Neural cell (in vitro differentiated cells): Measurements from ENCODE around the gene YIF1B. TPM values are rescaled to one million over a fixed set of nuclear protein-coding genes. Genes with fewer than 3 reads are reported as not detected.

ENCODE experiments used
- H2AFZ ChIP-seq: fragments of 200-600, 300-800 bp; sonication (generic), shearing (Covaris generic); 2 replicates; pipeline ENCODE4 v1.6.0; 2014; ENCODE audit warnings: low read depth, mild to moderate bottlenecking, antibody characterized with exemption, low read length, moderate library complexity
- H3F3A ChIP-seq: fragments of 200-600 bp; shearing (Covaris generic); 2 replicates; pipeline ENCODE4 v1.6.1; 2016; ENCODE audit warnings: mild to moderate bottlenecking, moderate library complexity, mixed read lengths, antibody characterized with exemption, low read length; ENCODE audit not compliant: insufficient read depth, poor library complexity, severe bottlenecking
- H3K27ac ChIP-seq: fragments of 200-600, 300-800 bp; sonication (generic), shearing (Covaris generic); 2 replicates; pipeline ENCODE4 v1.5.1; 2014; ENCODE audit warnings: mild to moderate bottlenecking, low read length, moderate library complexity
- H3K27me3 ChIP-seq: fragments of 300-800, 200-600 bp; sonication (generic), shearing (Covaris generic); 2 replicates; pipeline ENCODE4 v1.6.0; 2014; ENCODE audit warnings: mild to moderate bottlenecking, low read depth, low read length, moderate library complexity; ENCODE audit not compliant: insufficient read depth
- H3K36me3 ChIP-seq: fragments of 300-800, 200-600 bp; sonication (generic), shearing (Covaris generic); 2 replicates; pipeline ENCODE4 v1.5.1; 2014; ENCODE audit warnings: mild to moderate bottlenecking, antibody characterized with exemption, low read length, moderate library complexity; ENCODE audit not compliant: insufficient read depth
- H3K4me2 ChIP-seq: fragments of 300-800, 200-600 bp; sonication (generic), shearing (Covaris generic); 2 replicates; pipeline ENCODE4 v1.6.0; 2014; ENCODE audit warnings: mild to moderate bottlenecking, low read length
- H3K4me3 ChIP-seq: fragments of 300-800, 200-600 bp; sonication (generic), shearing (Covaris generic); 2 replicates; pipeline ENCODE4 v1.5.1; 2014; ENCODE audit warnings: mild to moderate bottlenecking, low read length, moderate library complexity
- H3K79me2 ChIP-seq: fragments of 200-600 bp; shearing (Covaris generic); replicated peaks from 2 replicates; pipeline ENCODE4 v1.6.0; 2014; ENCODE audit warnings: mild to moderate bottlenecking, low read length, moderate library complexity; ENCODE audit not compliant: insufficient read depth
- H3K9ac ChIP-seq: fragments of 300-800, 200-600 bp; sonication (generic), shearing (Covaris generic); 2 replicates; pipeline ENCODE4 v1.6.1; 2016; ENCODE audit warnings: mild to moderate bottlenecking, low read length, mixed read lengths
- H3K9me2 ChIP-seq: fragments of 200-600 bp; shearing (Covaris generic); 2 replicates; pipeline ENCODE4 v1.6.1; 2016; ENCODE audit warnings: mild to moderate bottlenecking, low read length, mixed read lengths; ENCODE audit not compliant: insufficient read depth
- H3K9me3 ChIP-seq: fragments of 200-600, 300-800 bp; sonication (generic), shearing (Covaris generic); 2 replicates; pipeline ENCODE4 v1.6.1; 2016; ENCODE audit warnings: mild to moderate bottlenecking, mixed run types, low read length, moderate library complexity, mixed read lengths
- H4K20me1 ChIP-seq: fragments of 200-600 bp; shearing (Covaris generic); 2 replicates; pipeline ENCODE4 v1.6.1; 2016; ENCODE audit warnings: mild to moderate bottlenecking, mixed run types; ENCODE audit not compliant: insufficient read depth
- EP300 ChIP-seq: fragments of 450-650 bp; conservative IDR thresholded peaks from 2 replicates; pipeline ENCODE4 v1.6.1; 2014; ENCODE audit warnings: antibody characterized with exemption, mild to moderate bottlenecking, moderate library complexity; ENCODE audit not compliant: poor library complexity, severe bottlenecking
- EZH2 ChIP-seq: fragments of 200-600, 300-800 bp; shearing (Covaris generic), sonication (generic); IDR thresholded peaks from 2 replicates; pipeline ENCODE4 v1.6.1; 2014; ENCODE audit warnings: antibody characterized with exemption, low read length, borderline replicate concordance, mild to moderate bottlenecking; ENCODE audit not compliant: insufficient read depth, poor library complexity, severe bottlenecking
- MXI1 ChIP-seq: fragments of 450-650 bp; conservative IDR thresholded peaks from 2 replicates; pipeline ENCODE4 v1.6.1; 2014; ENCODE audit warnings: antibody characterized with exemption, mild to moderate bottlenecking; ENCODE audit not compliant: poor library complexity, severe bottlenecking
- POLR2AphosphoS5 ChIP-seq: IDR thresholded peaks from 2 replicates; pipeline ENCODE4 v1.6.1; 2012
- RAD21 ChIP-seq: fragments of 450-650 bp; conservative IDR thresholded peaks from 2 replicates; pipeline ENCODE4 v1.6.1; 2014; ENCODE audit warnings: antibody characterized with exemption, mild to moderate bottlenecking, moderate library complexity
- SMC3 ChIP-seq: fragments of 450-650 bp; conservative IDR thresholded peaks from 2 replicates; pipeline ENCODE4 v1.6.1; 2014; ENCODE audit warnings: antibody characterized with exemption, mild to moderate bottlenecking, moderate library complexity; ENCODE audit not compliant: poor library complexity
- TAF1 ChIP-seq: IDR thresholded peaks from 2 replicates; pipeline ENCODE4 v1.6.1; 2012; ENCODE audit warnings: low read depth
- polyA plus RNA-seq: library from polyadenylated mRNA; depleted of rRNA; stranded (reverse); fragments of >200 nt; gene quantifications from 2 replicates; pipeline ENCODE4 v1.2.3, GENCODE V29; 2014
- TF ChIP-seq, protein P1 (sequence below): IDR thresholded peaks from 2 replicates; pipeline ENCODE4 v1.6.1; 2012; ENCODE audit warnings: borderline replicate concordance
- TF ChIP-seq, protein P2 (sequence below): fragments of 450-650 bp; IDR thresholded peaks from 2 replicates; pipeline ENCODE4 v1.5.1; 2014; ENCODE audit warnings: antibody characterized with exemption, mild to moderate bottlenecking, moderate library complexity; ENCODE audit not compliant: poor library complexity, severe bottlenecking

The YIF1B gene
- polyA plus RNA-seq, 1 donor from 2014 or later, result 84.0 TPM

DNA sequence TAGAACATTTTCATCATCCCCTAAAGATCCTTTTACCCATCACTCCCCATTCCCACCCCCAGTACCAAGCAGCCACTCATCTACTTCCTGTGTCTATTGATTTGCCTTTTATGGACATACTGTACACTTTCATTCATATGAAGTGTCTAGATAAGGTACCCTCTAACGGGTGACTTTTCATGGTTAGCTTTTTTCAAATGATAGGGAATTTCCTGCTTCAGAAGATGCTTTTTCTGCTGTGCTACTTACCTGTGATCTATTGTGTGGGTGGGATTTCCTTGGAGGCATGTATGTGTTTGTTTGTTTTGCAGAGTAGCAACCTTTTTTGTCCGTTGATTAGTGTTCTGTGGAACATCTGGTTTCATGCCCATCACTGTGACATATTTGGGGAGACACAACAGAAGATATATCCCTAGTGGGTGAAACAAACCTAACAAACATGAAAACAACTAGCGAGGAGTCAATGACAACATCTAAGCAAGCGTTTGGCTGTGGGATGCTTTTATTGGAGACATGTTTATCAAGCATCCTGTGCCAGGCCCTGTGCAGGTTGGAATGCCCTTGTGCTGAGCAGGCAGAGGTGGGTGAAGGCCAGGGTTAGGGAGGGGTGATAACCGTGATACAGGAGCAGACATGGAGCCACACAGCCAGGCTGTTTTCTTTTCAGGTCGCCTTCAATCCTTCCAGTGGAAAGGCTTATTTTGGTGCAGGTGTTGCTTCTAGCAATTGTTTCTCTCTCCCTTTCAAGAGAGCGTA, 33.8 kb downstream of the YIF1B start:
- no peaks in the 10 kb centered on the region for H3K79me2 ChIP-seq
- no peaks in the 10 kb centered on the region for H4K20me1 ChIP-seq
- H3K27me3 ChIP-seq, result no peaks in the 10 kb centered on the region
- H3F3A ChIP-seq, result no peaks in the 10 kb centered on the region
- no peaks in the 10 kb centered on the region for H3K9me3 ChIP-seq
- no peak overlapping the region for H3K4me3 ChIP-seq
- TF ChIP-seq EZH2 (no peak), SMC3 (no peak), POLR2AphosphoS5 (no peak), EP300 (no peak), RAD21 (no peak)
- TF ChIP-seq, protein P1, sequence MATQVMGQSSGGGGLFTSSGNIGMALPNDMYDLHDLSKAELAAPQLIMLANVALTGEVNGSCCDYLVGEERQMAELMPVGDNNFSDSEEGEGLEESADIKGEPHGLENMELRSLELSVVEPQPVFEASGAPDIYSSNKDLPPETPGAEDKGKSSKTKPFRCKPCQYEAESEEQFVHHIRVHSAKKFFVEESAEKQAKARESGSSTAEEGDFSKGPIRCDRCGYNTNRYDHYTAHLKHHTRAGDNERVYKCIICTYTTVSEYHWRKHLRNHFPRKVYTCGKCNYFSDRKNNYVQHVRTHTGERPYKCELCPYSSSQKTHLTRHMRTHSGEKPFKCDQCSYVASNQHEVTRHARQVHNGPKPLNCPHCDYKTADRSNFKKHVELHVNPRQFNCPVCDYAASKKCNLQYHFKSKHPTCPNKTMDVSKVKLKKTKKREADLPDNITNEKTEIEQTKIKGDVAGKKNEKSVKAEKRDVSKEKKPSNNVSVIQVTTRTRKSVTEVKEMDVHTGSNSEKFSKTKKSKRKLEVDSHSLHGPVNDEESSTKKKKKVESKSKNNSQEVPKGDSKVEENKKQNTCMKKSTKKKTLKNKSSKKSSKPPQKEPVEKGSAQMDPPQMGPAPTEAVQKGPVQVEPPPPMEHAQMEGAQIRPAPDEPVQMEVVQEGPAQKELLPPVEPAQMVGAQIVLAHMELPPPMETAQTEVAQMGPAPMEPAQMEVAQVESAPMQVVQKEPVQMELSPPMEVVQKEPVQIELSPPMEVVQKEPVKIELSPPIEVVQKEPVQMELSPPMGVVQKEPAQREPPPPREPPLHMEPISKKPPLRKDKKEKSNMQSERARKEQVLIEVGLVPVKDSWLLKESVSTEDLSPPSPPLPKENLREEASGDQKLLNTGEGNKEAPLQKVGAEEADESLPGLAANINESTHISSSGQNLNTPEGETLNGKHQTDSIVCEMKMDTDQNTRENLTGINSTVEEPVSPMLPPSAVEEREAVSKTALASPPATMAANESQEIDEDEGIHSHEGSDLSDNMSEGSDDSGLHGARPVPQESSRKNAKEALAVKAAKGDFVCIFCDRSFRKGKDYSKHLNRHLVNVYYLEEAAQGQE, result no peak
- H2AFZ ChIP-seq, result no peak overlapping the region
- no peak overlapping the region for H3K27ac ChIP-seq
- no peaks in the 10 kb centered on the region for H3K36me3 ChIP-seq
- no peaks in the 10 kb centered on the region for H3K9me2 ChIP-seq
- H3K9ac ChIP-seq, result no peak overlapping the region
- no peak overlapping the region for H3K4me2 ChIP-seq

DNA sequence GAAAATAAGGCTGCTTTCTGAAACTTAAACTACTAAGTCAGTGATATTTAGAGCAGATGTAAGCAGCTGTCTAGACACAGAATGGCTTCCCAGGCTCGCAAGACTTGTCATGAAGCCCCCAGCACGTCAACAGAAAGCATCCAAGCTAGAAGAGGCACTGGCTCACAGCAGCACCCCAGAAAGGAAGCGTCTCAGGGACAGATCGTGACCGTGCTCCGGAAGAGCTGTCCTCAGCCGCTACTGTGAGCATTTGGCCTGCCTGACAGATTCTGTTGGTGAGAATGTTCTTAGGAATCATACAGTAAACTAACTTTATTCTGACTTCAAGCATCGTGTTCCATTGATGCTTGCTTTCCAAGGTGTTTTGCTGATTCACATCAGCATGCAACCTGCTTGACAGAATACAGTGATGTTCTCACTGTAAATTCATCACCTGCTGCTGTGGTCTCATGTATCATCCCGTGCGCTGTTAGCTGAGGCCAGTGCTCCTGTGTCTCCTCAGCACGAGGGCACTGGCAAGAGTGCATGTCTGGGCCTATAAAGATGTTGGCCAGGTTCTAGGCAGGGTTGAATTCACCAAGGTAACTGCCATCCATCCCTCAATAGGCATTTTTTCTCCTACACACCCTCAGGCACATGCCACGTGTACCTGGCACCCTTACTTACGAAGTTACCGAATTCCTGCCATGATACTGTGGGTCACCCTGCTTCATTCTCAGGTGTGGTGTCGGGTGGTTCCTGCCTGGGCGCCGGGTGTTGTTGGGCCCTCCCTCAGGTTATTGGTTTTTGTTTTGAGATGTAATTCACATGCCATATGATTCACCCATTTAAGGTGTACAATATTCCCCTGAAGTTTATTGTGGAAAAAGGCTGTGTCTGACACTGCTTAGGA, 35.5 kb downstream of the YIF1B start:
- Histone ChIP-seq H3K9me3 (no peaks in the 10 kb centered on the region), H3K9ac (no peak overlapping the region), H2AFZ (no peak overlapping the region), H3K4me2 (no peak overlapping the region), H3K9me2 (no peaks in the 10 kb centered on the region), H3K79me2 (no peaks in the 10 kb centered on the region), H3F3A (no peaks in the 10 kb centered on the region), H4K20me1 (no peaks in the 10 kb centered on the region), H3K27me3 (no peaks in the 10 kb centered on the region), H3K27ac (no peak overlapping the region), H3K36me3 (no peaks in the 10 kb centered on the region), H3K4me3 (no peak overlapping the region)
- TF ChIP-seq, protein P1, result no peak
- TF ChIP-seq POLR2AphosphoS5 (no peak), EZH2 (no peak), RAD21 (no peak), MXI1 (no peak), SMC3 (no peak), TAF1 (no peak), EP300 (no peak)
- TF ChIP-seq, protein P2, sequence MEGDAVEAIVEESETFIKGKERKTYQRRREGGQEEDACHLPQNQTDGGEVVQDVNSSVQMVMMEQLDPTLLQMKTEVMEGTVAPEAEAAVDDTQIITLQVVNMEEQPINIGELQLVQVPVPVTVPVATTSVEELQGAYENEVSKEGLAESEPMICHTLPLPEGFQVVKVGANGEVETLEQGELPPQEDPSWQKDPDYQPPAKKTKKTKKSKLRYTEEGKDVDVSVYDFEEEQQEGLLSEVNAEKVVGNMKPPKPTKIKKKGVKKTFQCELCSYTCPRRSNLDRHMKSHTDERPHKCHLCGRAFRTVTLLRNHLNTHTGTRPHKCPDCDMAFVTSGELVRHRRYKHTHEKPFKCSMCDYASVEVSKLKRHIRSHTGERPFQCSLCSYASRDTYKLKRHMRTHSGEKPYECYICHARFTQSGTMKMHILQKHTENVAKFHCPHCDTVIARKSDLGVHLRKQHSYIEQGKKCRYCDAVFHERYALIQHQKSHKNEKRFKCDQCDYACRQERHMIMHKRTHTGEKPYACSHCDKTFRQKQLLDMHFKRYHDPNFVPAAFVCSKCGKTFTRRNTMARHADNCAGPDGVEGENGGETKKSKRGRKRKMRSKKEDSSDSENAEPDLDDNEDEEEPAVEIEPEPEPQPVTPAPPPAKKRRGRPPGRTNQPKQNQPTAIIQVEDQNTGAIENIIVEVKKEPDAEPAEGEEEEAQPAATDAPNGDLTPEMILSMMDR, result no peak
